NCI-H345 (cell line): Measurements from ENCODE around the gene BPGM.
"Not testable (repeated sequence)": the region's sequence is repeated elsewhere in the genome, so short reads cannot be mapped to it uniquely, and the experiment has no call there.

Experiments used
- DNase-seq: peaks from one replicate; lab custom pipeline; 2025; lab: John Stamatoyannopoulos, UW

Gene BPGM

DNA sequence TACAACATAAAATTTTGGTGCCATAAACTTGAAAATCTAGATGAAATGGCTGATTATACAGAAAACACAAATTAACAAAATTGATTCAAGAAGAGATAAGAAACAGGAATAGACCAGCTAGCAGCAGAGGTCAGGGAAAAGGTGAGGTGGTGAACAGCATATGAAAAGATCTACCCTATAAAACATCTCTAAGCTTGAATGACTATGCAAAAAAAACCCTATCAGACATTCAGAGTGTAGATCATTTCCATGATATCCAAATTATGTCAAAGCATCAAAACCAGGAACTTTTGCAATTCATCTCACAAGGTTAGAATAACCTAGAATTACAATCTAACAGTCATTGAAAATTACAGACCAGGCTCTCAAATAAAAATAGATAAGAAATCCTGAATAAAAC, 14.6 kb upstream of the BPGM start:
- no peak for DNase-seq

DNA sequence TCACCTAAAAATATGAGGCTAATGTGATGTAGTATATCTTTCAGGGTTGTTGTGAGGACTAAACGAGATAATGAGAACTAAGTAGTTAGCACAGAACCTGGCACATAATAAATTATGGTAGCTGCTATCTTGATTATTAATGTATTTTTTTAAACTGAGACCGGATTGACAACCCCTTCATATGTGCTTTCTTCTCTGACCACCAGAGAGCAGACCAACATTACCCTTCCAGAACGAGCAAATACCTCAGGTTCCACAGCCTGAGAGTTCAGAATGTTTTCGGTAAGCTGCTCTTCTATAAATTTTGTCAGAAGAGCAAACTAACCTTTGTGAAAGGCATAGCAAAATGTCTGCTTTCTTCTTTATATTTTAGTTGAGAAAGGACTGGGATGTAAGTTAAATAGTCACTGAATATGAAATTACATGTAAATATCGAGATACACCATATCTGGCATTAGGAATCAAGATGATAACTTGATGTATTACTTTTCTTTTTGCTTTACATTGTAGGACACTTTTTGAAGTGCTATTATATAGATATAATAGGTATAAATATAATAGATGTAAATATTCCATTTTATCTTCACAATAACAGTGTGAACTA, 13.6 kb upstream of the BPGM start:
- DNase-seq = peak; percentile 20

DNA sequence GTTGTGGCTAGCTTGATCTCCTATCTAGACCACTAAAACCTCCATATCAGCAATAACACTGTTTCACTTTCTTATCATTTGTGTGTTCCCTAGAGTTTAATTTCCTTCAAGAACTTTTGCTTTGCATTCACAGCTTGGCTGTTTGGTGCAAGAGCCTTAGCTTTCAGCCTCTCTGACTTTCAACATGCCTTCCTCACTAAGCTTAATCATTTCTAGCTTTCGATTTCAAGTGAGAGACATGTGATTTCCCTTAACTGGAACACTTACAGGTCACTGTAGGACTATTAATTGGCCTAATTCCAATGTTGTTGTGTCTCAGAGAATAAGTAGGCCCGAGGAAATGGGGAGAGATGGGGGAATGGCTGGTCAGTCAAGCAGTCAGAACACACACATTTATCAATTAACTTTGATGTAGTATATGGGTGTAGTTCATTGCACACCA, 10.6 kb upstream of the BPGM start:
- DNase-seq = no peak

DNA sequence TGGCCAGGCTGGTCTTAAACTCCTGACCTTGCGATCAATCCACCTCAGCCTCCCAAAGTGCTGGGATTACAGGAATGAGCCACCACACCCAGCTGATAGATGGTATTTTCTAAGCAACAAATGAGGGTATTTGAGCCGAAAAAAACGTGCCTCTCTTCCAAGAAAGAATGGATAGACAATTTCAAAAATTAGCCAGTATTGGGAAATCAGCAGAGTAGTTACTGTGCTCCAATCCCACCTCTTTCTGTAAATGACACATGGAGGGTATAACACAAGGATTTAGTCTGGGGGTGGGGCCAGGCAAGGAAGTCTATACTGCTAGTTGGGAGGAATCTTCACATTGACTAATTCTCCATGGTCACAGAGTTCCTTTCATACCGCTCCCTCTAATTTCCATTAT, 9.2 kb upstream of the BPGM start:
- no peak for DNase-seq

DNA sequence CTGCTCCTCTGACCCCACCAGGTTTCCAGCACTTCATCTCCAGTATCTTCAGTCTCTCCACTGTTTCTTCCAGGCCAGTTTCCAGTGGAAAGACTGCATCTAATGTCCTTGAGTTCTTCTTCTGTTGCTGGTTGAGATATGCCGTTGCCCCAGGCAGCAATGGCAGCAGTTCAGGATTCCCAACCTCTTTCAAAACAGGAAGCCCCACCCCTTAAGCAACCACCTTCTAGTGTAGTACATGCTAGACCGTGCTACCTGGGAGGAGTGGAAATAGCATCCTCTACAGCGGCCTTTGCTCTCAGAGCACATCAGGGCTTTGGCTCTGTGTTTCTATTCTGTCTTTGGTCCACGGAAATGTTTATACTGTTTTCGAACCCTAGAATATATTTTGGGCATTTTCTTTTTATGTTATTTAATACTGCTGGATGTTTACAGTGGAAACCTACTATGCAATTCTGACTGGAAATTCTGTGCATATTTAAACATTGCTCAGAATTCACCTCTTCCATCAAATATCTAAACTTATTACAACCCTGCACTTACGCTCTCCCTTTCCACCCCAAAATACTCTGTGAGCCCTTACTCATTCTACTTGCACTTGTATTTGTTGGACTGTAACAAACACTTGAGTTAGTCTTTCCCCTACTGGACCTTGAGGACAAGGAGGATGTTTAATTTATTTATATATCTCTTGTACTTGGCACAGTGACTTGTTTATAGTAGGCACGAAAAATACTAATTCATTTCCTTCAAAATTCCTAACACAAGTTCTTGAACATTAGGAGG, 8.5 kb upstream of the BPGM start:
- DNase-seq = no peak

DNA sequence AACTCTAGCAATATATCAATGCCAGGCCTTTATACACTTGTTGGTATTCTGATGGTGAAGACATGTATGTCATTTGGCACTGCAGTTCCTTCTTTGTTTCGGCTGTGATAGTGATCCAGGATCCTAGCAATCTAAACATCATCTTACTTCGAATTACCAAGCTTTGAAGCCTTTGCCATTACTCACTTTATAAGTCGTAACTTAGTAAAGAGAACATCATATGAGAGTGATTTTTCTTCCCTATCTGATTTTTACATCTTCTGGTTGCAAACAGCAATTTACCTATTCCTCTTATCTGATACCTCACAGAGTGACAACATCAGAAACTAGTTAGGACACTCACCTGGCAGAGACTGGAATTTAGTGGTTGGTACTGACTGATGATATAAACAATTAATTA, 7.6 kb upstream of the BPGM start:
- DNase-seq = no peak

DNA sequence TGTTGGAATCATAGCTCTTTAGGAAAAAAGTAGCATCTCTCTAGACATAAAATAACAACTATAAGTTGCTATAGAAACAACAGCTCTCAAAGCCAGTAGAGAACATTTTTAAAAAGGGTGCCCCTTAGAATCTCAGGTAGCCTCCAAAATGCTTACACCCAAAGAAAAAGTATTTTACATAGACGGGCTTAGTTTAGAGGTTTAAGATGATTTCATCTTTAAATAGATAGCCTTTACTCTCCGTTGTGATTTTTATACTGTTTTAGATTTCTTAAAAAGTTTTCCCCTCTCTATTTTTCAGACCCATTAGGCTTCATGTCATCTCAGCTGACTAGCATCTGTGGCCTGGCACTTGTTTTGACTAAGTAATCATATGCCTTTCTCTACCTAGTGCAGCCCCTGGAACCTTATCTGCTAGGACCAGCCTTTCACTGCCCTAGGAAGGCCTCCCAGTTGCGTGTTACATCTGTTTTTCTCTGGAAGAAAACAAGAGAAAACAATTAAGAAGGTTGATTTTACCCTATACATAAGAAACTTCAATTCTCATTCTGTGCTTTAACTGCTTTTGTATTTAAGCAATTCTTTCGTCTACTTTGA, 6.9 kb upstream of the BPGM start:
- DNase-seq = no peak

DNA sequence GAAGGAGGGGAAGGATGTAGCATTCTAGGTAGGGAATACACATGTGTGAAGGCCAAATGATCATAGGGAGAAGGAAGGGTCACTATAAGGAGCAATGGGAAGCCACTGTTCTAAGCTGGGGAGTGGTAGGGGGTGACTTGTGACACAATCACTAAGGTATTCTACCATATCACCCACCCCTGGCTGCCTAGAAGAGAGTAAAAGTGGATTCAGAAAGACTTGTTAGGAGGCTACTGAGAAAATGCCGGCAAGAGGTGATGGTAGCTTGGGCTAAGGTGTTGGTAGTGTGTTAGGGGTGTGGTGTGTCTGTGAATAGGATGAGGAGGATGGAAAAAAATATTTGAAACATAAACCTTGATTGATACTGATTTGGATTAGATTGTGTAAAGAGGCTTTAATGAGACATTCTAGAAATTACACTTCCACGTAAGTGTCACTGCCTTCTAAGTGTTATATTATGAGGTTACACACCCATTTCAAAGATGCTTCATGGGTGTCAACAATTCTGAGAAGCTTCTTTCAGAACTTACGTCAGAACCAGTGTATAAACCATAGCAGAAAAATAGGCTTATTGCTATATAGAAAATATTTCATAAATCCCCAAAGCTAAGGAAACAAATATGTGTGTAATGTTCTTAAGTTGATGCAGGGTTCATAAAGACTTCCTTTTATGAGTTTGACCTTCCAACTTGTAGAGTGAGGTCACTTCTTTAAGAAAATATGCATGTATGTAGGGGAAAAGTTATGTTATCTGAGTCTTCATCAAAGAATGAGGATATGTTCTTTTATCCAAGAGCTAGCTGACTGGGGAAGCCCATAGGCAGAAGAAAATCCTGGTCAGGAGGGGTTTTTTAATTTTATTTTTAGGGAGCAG, 5.6 kb upstream of the BPGM start:
- DNase-seq = no peak

DNA sequence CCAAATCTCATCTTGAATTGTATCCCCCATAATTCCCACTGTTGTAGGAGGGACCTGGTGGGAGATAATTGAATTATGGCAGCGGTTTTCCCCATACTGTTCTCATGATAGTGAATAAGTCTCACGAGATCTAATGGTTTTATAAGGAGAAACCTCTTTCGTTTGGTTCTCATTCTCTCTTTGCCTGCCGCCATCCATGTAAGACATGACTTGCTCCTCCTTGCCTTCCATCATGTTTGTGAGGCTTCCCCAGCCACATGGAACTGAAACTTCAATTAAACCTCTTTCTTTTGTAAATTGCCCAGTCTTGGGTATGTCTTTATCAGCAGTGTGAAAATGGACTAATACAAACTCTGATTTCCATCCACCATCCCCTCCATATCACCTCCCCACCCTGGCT, 4.7 kb upstream of the BPGM start:
- DNase-seq = not testable (repeated sequence)

DNA sequence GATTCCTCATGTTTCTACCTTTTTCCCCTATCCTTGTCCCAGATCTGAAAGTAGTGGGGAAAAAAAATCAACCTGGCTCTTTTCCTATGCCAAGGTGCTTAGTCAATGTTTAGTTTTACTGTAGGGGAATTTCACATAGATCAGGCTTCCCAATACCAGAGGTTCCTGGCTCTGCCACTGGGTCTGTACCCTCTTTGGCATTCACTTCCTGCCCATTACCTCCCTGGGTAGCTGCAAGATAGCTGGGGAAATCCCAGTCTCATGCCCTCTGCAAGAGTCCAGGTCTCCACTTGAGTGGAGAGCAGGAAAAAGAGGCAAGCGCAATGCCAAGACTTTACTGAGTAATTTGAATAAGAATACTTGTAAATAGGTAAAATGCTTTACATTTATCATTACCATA, 3.5 kb upstream of the BPGM start:
- DNase-seq = no peak

DNA sequence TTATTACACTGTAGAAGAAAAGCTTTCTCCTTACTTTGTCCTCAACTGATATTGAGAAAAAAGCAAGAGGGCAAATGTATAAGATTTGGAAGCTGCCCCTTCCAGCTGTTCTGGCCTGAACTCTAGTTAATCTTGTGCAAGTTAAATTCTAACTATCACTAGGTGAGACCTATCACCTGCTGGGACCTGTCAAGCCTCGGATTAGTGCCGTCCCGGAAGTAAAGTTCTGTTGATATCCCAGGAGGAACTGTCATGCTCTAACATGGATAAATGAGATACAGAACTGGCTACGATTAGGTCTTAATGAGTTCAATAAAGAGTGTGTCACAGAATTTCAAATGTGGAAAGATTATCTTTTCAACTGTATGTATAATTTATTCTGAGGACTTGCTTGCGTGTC, 1.2 kb upstream of the BPGM start:
- DNase-seq = no peak

DNA sequence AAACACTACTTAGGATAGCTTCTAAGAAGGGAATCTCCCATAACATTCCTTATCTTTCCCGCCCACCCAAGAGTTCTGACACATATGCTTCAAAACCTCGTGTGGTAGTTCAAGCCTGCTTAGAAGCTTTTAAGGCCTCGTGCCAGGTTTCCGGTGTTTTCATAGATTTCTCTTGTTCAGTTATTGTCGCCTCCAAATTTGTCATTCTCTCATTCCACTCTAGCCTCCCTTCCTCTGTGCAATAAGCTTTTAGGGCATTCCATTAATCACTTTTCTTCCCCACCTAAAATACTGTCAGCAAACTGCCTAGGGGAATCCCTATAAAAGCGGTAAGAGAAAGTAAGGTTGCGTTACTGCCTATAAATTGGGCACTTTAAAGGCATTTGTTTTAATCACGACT, 718 bp upstream of the BPGM start:
- DNase-seq = no peak

DNA sequence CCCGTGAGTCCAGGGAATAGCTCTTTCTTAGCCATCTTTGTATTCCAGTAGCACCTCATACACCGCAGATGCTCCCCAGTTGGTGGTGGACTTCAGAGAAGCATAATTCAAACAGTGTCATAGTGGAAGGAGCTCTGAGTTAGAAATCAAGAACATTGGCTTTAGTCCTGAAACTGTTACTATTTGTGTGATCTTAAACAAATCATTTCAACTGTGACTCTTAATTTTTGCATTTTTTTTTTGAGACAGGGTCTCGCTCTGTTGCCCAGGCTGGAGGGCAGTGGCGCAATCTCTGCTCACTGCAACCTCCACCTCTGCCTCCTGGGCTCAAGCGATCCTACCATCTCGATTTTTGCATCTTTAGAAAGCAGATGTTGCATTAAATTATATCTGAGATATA, 1.8 kb downstream of the BPGM start:
- DNase-seq = no peak

DNA sequence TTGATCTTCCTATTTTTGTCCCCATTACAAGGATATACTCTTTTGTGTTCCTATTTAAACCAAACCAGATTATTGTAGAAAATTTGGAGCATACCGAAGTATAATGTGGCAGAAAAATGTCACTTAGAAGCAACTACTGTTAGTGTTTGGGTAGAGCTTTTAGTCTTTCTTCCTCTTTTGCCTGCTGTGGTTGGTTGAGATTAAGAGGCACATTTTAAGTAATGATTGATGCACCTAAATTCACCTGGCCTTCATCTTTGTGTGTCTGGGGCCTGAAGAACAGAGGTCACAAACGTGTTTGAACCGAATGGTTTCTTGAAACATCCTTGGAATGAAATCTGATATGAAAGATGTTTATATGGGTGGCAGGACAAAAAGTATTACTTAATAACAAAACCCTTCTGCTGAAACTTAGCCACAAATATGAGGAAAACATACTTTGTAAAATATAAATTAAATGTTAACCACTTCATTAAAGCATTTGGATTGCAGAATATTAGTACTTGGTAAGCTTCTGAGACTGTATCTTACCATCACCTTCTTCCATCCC, 2.6 kb downstream of the BPGM start:
- no peak for DNase-seq

DNA sequence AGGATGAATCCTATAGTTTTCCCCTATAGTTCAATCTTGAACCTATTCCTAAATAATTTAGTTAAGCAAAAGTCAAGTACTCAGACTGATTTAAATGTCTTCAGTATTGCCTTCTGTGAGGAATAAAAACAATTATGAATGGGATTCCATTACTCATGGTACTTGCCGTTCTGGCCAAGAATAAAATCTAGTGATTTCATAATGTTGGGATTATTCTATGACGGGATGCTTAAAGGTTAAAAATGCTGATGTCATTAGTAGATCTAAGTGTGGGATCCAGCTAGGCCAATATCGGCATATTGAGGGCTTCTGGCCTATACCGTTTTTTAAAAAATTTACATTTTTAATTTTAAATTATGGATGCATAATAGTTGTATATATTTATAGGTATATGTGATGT, 5.3 kb downstream of the BPGM start:
- DNase-seq = no peak

DNA sequence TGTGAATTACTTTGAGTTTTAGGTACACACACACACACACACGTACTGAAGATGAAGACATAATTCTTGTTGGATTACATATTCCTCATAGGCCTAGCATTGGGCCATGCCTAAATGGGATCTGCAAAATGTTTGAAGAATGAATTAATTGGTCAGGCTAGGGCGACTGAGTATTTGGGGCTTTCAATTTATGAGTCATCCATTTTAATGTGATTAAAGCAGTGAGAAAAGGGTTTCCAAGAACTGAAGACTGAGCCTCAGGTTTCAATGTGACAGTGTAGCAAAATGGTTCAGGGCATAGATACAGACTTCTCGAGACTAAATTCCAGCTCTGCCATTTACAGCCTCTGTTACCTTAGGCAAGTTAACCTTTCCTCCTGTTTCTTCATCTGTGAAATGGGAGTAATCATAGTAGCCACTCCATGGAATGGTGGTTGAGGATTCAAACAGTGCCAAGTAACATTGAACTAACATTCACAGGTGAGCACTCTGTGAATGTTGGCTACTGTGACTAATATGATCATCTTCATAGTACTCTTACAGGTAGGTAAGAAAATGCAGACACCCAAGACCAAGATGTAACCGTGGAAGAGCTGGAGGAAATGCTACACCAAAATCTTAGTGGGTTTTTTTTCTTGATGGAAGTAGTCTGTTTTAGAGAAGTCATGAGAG, 7.6 kb downstream of the BPGM start:
- DNase-seq = no peak

DNA sequence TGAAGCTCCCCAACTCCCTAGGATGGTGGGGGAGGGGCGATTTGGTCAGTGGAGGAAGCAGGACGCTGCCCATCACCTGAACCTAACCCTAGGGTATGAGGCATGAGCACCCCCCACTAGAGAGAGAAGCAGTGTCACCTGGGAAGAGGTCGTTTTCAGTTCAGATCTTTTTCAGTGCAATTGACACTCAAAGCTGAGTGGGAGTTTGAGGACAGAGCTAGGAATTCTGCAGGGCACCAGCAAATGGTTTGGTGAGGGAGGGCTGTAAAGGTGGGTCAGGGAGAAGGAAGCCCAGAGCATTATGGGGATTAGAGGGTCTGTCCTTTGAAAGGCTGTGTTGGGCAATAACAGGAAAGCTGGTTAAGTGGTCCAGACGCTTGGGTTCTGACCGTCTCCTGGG, 10.9 kb downstream of the BPGM start:
- no peak for DNase-seq

DNA sequence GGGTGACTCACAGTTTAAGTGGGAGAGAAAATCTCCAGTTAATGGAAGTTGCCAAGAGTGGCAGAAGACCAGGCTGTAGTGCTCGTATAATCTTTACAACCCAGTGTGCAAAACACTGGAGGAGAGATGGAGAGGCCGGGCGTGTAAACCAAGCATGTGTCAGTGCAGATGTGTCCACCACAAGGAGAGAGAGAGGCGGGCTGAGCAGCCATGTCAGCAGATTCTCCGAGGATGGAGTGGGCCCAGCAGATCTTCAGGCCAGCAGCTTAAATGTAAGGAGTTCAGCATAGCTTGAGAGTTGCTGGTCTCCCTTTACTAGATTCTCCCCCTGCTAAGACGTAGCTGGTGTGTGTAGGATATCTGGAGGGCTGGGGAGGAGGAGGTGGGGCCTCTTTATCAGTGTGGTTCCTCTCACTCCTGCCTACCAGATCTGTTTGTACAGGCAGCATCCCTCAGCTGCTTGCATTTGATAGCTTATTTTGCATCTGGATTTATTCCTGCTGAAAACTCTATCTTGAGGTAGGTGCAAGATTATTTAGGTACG, 13.7 kb downstream of the BPGM start:
- no peak for DNase-seq

DNA sequence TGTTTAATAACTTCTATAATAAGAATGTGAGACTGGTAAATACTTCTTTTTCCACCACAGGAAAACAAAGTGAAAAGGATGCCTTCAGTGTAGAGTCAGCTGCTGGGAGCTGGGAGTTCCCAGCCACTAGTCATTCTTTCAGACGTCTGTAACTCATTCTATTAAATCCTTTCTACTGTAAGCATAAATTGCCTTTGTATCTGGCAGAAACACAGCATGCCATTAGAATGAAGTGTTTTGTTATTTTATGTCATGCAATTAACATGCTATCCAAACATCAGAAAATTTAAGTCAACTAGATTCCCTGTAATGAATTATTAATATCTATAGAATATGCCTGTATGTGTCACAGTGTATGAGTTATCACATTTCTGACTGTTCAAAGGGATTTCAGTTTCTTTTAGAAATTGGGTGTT, 14.3 kb downstream of the BPGM start:
- no peak for DNase-seq

DNA sequence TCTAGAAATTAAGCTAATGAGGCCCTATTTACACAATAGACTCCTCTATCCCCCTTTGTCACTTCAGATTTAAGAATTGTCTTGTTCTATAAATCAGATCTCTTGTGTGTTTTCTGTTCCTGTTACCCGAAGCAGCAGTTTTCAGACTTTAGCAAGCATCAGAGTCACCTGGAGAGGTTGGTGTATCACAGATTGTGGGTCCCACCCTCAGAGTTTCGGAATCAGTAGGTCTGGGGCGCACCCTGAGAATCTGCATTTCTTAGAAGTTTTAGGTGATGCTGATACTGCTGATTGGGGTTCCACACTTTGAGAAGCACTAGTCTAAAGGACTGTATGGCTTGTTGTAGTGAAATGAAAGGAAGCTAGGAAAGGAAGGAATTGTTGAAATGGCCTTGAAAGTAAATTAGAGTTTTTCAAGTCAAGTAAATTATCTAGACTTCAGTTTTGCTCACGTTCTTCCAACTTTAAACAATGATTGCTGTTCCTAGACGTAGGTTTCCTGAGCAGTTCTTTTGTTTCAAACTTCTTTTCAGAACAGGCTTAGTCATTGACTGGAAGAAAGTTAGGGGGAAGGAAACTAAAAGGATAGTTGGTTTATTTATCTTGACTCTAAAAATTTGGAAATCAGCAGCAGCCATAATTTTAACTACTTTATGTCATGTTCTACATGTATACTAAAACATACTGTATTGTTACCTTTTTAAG, 15.7 kb downstream of the BPGM start:
- DNase-seq = no peak

DNA sequence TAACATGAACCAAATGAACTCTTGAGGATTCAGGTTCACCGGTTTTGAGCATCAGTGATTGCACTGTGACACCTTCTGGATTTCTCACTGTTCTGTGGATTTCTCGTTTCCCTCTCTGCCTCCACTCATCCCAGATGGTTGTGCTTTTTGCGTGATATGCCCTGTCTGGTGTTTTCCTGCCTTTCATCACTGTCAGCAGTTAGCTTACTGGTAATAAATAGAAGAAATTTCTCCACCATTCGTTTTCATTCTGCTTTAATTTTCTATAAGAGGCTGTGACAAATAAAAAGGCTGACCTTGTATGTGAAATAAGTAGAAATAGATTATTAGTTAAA, 16.2 kb downstream of the BPGM start:
- no peak for DNase-seq
